Psoas muscle (tissue), 8 donors: Measurements from ENCODE around the gene RASA3. TPM values are rescaled to one million over a fixed set of nuclear protein-coding genes. Genes with fewer than 3 reads are reported as not detected.

Experiments used
- ATAC-seq, 4 donors: fragments of 200-7000 bp; cut with Tn5 transposase; one replicate each; pipeline ENCODE4 v1.9.1; 2020; ENCODE audit warnings: moderate library complexity in 3 of 4, mild to moderate bottlenecking in 2 of 4
- DNase-seq, 2 donors: peaks; one replicate each; pipeline ENCODE4 v3.0.0-alpha.2; 2020
- H3K27ac ChIP-seq: fragments of 200-600 bp; one replicate; pipeline ENCODE4 v1.8.0; 2022
- H3K27me3 ChIP-seq, 3 donors: fragments of 200-600 bp in 1 of 3; one replicate each; pipeline versions ENCODE4 v1.6.1 to v1.8.0; 2013 to 2022; ENCODE audit warnings: low read length in 2 of 3, mild to moderate bottlenecking in 2 of 3, moderate library complexity in 1 of 3; ENCODE audit not compliant: insufficient read depth in 3 of 3
- H3K36me3 ChIP-seq, 2 donors: fragments of 200-600 bp in 1 of 2; one replicate each; pipeline versions ENCODE4 v1.6.1 to v1.8.0; 2013 to 2022; ENCODE audit warnings: low read depth in 1 of 2, mild to moderate bottlenecking in 1 of 2, moderate library complexity in 1 of 2; ENCODE audit not compliant: insufficient read depth in 1 of 2
- H3K4me1 ChIP-seq: fragments of 200-600 bp; one replicate; pipeline ENCODE4 v1.8.0; 2022
- H3K4me3 ChIP-seq: fragments of 200-600 bp; one replicate; pipeline ENCODE4 v1.8.0; 2022; ENCODE audit warnings: mild to moderate bottlenecking
- H3K9me3 ChIP-seq: fragments of 200-600 bp; one replicate; pipeline ENCODE4 v1.8.0; 2022
- CTCF ChIP-seq: fragments of 200-600 bp; IDR thresholded peaks from one replicate; pipeline ENCODE4 v1.8.0; 2022; ENCODE audit warnings: antibody characterized with exemption
- WGBS, 3 donors: extraction: QIAGEN DNeasy Blood & Tissue Kit; methylation state at CpG; one replicate each; pipeline versions ENCODE4 v1.1.6 to v1.1.7; 2013; 5-methylcytosine and 5-hydroxymethylcytosine counted together
- intact Hi-C, 2 donors: fragments of 100-400 bp; cut with DNase I; formaldehyde crosslinking; loops; one replicate each; pipeline versions ENCODE4 v1.11.0 to v1.14.2; 2022
- polyA plus RNA-seq, 3 donors: library from polyadenylated mRNA; stranded (reverse); fragments of 200-250 nt; gene quantifications; one replicate each; pipeline ENCODE4 v1.2.3, GENCODE V29; 2013
- total RNA-seq, 4 donors: library from RNA; stranded (reverse); fragmentation: NEBNext Ultra II Directional in 2 of 4; extraction: Animal tissue kit (Norgen Biotek cat#: 25700) in 2 of 4; gene quantifications; one replicate each; pipeline versions ENCODE4 v1.2.1 to v1.2.4, GENCODE V29; 2021 to 2023
- donor health status: healthy with polysubstance abuse.
- donor health status: DM: no; HTN: no; CAD: no; lungs with moderate emphysema.
- donor health status: Bipolar disorder and iron deficiency.
- donor health status: healthy.
- donor health status: DM: yes; HTN: yes; CAD: no.
- donor health status: DM: no; HTN: no; CAD: no.
- donor health status: DM: no; HTN: no; CAD: no.
- donor health status: DM: yes; HTN: yes; CAD: no.

Gene RASA3
- total and polyA plus RNA-seq, 7 donors: 4.8 to 24.4 (median 13.1) TPM

- Histone ChIP-seq H3K4me1 (peaks cover 5% of the 10 kb centered on the region), H3K4me3 (no peak overlapping the region), H3K9me3 (no peaks in the 10 kb centered on the region), H3K27ac (no peak overlapping the region), H3K27me3 (no peaks in the 10 kb centered on the region), H3K36me3 (peaks cover 0 to 10% of the 10 kb centered on the region in 2 donors)
- DNase-seq (no peak), ATAC-seq (no peak)
- WGBS, 3 donors: 88 to 93% (median 90%) methylated on average over 14 of the region's 14 CpGs
- intact Hi-C loops: no loop called here
- no peak for TF ChIP-seq CTCF
These were observed 79.4 kb downstream of the RASA3 start for GRCh38 chr13:114053026-114053425.

DNA sequence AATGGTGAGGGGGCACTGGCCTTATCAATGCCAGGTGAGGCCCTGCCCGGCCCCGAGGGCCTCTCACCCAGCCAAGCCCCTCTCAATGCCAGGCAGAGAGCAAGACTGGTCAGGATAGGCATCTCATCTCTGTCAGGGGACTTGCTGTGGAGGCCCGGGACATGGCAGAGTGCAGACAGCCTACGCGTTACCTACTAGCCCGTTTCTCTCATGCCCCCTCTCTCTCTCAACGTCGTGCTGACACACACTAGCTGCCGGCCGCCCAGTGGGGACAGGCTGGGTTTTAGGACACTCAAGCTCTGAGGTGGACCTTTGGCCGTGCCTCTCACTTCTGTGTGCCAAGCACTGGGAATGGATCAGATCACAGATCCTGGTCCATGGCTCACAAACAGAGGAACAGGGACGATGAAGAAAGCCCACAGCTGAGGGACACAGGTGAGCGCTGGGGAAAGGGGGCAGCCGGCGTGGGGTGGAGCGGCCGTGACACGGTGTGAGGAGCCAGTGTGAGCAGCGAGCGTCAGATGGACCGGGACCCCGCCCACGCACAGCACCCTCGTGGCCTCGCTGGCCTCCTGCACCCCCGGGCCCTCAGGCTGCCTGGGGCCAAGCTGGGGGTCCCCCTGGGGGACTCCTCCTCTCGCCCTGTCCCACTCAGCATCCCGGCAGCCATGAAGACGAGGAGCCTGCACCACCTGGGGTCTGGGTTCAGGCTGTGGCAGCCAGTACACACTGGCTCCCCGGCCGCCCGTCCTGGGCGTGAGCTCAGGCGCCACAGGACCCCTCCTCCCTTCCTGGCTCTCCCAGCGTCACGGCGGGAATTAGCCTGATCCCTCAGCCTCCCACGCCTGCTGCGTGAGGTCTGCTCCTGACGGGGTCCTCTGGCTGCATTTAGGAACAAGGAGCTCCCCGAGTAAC lies 81.6 kb downstream of the RASA3 start:
- ATAC-seq (no peak), DNase-seq (no peak)
- intact Hi-C loops: no loop called here
- WGBS, 3 donors: 88 to 94% (median 89%) methylated on average over 36 to 40 of the region's 41 CpGs
- Histone ChIP-seq H3K4me1 (no peaks in the 10 kb centered on the region), H3K27ac (no peak overlapping the region), H3K36me3 (peaks cover 0 to 10% of the 10 kb centered on the region in 2 donors), H3K27me3 (no peaks in the 10 kb centered on the region), H3K9me3 (no peaks in the 10 kb centered on the region), H3K4me3 (no peak overlapping the region)
- TF ChIP-seq CTCF: no peak

DNA sequence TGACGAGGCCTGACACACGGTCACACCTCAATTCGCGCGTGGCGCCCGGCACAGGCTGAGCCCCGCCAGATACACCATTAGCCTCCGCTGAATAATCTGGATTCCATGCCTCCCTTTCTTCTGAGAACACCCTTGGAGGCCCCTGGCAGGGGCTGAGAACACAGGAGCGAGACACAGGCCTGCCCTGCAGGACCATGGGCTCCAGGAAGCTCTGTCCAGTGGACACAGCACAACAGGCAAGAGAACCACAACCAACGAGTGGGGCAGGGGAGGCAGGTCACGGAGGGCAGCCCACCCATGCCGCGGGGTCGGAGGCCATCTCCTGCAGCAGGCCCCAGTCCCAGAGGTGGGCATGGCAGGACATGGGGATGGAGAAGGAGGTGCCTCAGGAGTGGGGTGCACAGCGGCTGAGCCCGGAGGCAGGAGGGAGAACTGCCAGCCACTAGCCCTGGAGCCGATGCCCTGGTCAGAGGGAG lies 82.8 kb downstream of the RASA3 start:
- intact Hi-C loops: no loop called here
- peaks cover 0 to 10% of the 10 kb centered on the region in 2 donors for H3K36me3 ChIP-seq
- DNase-seq (no peak), ATAC-seq (no peak)
- no peak for TF ChIP-seq CTCF
- no peaks in the 10 kb centered on the region for H3K9me3 ChIP-seq
- H3K27ac ChIP-seq: no peak overlapping the region
- H3K4me3 ChIP-seq: no peak overlapping the region
- no peaks in the 10 kb centered on the region for H3K4me1 ChIP-seq
- no peaks in the 10 kb centered on the region for H3K27me3 ChIP-seq
- 93 to 96% (median 95%) methylated on average over 18 of the region's 18 CpGs for WGBS, 3 donors

DNA sequence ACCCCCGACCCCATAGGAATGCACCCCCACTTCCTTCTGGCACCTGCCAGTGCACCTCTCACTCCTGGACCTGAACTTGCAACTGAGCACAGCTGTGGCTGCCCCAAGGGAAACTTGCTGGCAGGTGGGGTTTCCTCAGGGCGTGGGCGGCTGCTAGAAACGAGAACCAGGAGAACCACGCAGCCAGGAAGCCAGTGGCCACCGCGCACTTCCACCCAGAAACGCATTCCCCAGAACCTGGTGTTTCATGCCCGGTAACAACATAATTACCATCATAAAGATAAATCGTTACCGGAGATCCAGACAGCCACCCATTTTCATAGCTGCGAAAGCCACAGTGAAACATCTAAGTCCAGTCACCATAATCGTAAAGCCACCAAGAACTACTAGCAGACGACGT lies 83.4 kb downstream of the RASA3 start:
- Histone ChIP-seq H3K4me3 (no peak overlapping the region), H3K36me3 (peaks cover 0 to 10% of the 10 kb centered on the region in 2 donors), H3K9me3 (no peaks in the 10 kb centered on the region), H3K4me1 (no peaks in the 10 kb centered on the region), H3K27me3 (no peaks in the 10 kb centered on the region), H3K27ac (no peak overlapping the region)
- no peak for TF ChIP-seq CTCF
- no peak for ATAC-seq
- 71% methylated on average over 15 of the region's 15 CpGs for WGBS, 3 donors
- DNase-seq: no peak
- intact Hi-C loops: no loop called here
